ENCODE data around the gene MOB1B. TPM values are rescaled to one million over a fixed set of nuclear protein-coding genes. Genes with fewer than 3 reads are reported as not detected.
"Not testable (repeated sequence)": the region's sequence is repeated elsewhere in the genome, so short reads cannot be mapped to it uniquely, and the experiment has no call there.

MOB1B gene
- total RNA-seq, 1 experiment from 2014 or later, result 14.5 TPM

DNA sequence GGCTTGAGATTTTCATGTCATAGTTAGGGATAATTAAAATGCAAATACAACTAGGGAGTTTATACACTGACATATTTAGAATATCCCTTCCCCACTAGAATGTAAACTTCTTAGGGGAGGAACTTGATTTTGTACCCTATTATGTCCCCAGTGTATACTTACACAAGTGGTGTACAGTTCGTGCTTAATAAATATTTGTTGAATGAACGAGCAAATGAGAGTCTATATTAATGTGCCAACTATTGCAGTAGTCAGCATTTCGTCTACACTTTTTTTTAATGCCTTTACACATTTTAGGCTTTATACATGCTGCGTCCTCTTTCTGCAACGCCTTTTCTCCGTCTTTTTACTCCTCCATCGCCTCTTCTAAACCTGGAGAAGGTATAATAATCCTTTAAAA, 8.4 kb upstream of the MOB1B start:
- H3K79me2 ChIP-seq (ENCODE audit: low read depth), result no peaks in the 10 kb centered on the region
- BruUV-seq (replicated peaks), result no TSS peak
- CTCF ChIA-PET, result no interaction called here
- TF ChIP-seq EZH2 (IDR thresholded peaks at IDR 0.05; ENCODE audit: low read depth), result no peak
- TF ChIP-seq, protein P1, sequence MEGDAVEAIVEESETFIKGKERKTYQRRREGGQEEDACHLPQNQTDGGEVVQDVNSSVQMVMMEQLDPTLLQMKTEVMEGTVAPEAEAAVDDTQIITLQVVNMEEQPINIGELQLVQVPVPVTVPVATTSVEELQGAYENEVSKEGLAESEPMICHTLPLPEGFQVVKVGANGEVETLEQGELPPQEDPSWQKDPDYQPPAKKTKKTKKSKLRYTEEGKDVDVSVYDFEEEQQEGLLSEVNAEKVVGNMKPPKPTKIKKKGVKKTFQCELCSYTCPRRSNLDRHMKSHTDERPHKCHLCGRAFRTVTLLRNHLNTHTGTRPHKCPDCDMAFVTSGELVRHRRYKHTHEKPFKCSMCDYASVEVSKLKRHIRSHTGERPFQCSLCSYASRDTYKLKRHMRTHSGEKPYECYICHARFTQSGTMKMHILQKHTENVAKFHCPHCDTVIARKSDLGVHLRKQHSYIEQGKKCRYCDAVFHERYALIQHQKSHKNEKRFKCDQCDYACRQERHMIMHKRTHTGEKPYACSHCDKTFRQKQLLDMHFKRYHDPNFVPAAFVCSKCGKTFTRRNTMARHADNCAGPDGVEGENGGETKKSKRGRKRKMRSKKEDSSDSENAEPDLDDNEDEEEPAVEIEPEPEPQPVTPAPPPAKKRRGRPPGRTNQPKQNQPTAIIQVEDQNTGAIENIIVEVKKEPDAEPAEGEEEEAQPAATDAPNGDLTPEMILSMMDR (conservative IDR thresholded peaks at IDR 0.05), result no peak
- H3K4me3 ChIP-seq, result no peak overlapping the region
- H3K4me1 ChIP-seq (replicated peaks; ENCODE audit: insufficient read depth), result no peaks in the 10 kb centered on the region
- H3K9me2 ChIP-seq (ENCODE audit: insufficient read depth), result no peaks in the 10 kb centered on the region
- H2AFZ ChIP-seq, result no peak overlapping the region
- H3K27ac ChIP-seq, result no peak overlapping the region
- POLR2A ChIA-PET (ENCODE audit: unreplicated experiment), result no interaction called here
- H3K4me2 ChIP-seq, result no peak overlapping the region
- H4K20me1 ChIP-seq (ENCODE audit: insufficient read depth), result no peaks in the 10 kb centered on the region
- no peaks in the 10 kb centered on the region for H3K36me3 ChIP-seq (ENCODE audit: low read depth)
- DNase-seq, result no peak
- no peaks in the 10 kb centered on the region for H3K9me3 ChIP-seq (ENCODE audit: insufficient read depth, low read depth)
- no peaks in the 10 kb centered on the region for H3K27me3 ChIP-seq (ENCODE audit: insufficient read depth, low read depth)
- intact Hi-C loops (cut with micrococcal nuclease; ENCODE audit: unreplicated experiment), result no loop called here
- no peaks in the 10 kb centered on the region for H3F3A ChIP-seq (ENCODE audit: insufficient read depth, low read depth)

- DNase-seq, result no peak
- intact Hi-C loops (cut with micrococcal nuclease; ENCODE audit: unreplicated experiment), result no loop called here
- Histone ChIP-seq H3K9me3 (ENCODE audit: insufficient read depth, low read depth) (no peaks in the 10 kb centered on the region), H3K79me2 (ENCODE audit: low read depth) (no peaks in the 10 kb centered on the region), H3K4me2 (no peak overlapping the region), H3F3A (ENCODE audit: insufficient read depth, low read depth) (no peaks in the 10 kb centered on the region), H4K20me1 (ENCODE audit: insufficient read depth) (no peaks in the 10 kb centered on the region), H3K27me3 (ENCODE audit: insufficient read depth, low read depth) (no peaks in the 10 kb centered on the region), H3K9me2 (ENCODE audit: insufficient read depth) (no peaks in the 10 kb centered on the region), H2AFZ (no peak overlapping the region), H3K4me1 (replicated peaks; ENCODE audit: insufficient read depth) (no peaks in the 10 kb centered on the region), H3K36me3 (ENCODE audit: low read depth) (no peaks in the 10 kb centered on the region), H3K27ac (no peak overlapping the region), H3K4me3 (no peak overlapping the region)
- CTCF ChIA-PET, result no interaction called here
- no TSS peak for BruUV-seq (replicated peaks)
- POLR2A ChIA-PET (ENCODE audit: unreplicated experiment), result no interaction called here
- TF ChIP-seq, protein P1 (conservative IDR thresholded peaks at IDR 0.05), result no peak
- no peak for TF ChIP-seq EZH2 (IDR thresholded peaks at IDR 0.05; ENCODE audit: low read depth)
Observed at GRCh38 chr4:70895405-70895804, 6.8 kb upstream of the MOB1B start.

GRCh38 chr4:70895811-70896491, 6.2 kb upstream of the MOB1B start:
- Histone ChIP-seq H3K9me3 (ENCODE audit: insufficient read depth, low read depth) (no peaks in the 10 kb centered on the region), H3K4me1 (replicated peaks; ENCODE audit: insufficient read depth) (no peaks in the 10 kb centered on the region), H3F3A (ENCODE audit: insufficient read depth, low read depth) (no peaks in the 10 kb centered on the region), H3K36me3 (ENCODE audit: low read depth) (no peaks in the 10 kb centered on the region), H4K20me1 (ENCODE audit: insufficient read depth) (no peaks in the 10 kb centered on the region), H2AFZ (no peak overlapping the region), H3K4me2 (no peak overlapping the region), H3K9me2 (ENCODE audit: insufficient read depth) (no peaks in the 10 kb centered on the region), H3K27ac (no peak overlapping the region), H3K27me3 (ENCODE audit: insufficient read depth, low read depth) (no peaks in the 10 kb centered on the region), H3K79me2 (ENCODE audit: low read depth) (no peaks in the 10 kb centered on the region), H3K4me3 (no peak overlapping the region)
- BruUV-seq (replicated peaks), result no TSS peak
- DNase-seq, result no peak
- ChIA-PET CTCF (no interaction called here), POLR2A (ENCODE audit: unreplicated experiment) (no interaction called here)
- TF ChIP-seq EZH2 (IDR thresholded peaks at IDR 0.05; ENCODE audit: low read depth), result no peak
- TF ChIP-seq, protein P1 (conservative IDR thresholded peaks at IDR 0.05), result no peak
- intact Hi-C loops (cut with micrococcal nuclease; ENCODE audit: unreplicated experiment), result no loop called here

- H3F3A ChIP-seq (ENCODE audit: insufficient read depth, low read depth); intact Hi-C loops (cut with micrococcal nuclease; ENCODE audit: unreplicated experiment); DNase-seq; H3K4me2 ChIP-seq; H3K4me3 ChIP-seq; CTCF ChIA-PET; H3K36me3 ChIP-seq (ENCODE audit: low read depth); H2AFZ ChIP-seq; POLR2A ChIA-PET (ENCODE audit: unreplicated experiment); BruUV-seq (replicated peaks); H4K20me1 ChIP-seq (ENCODE audit: insufficient read depth); H3K9me3 ChIP-seq (ENCODE audit: insufficient read depth, low read depth); H3K27me3 ChIP-seq (ENCODE audit: insufficient read depth, low read depth); H3K4me1 ChIP-seq (replicated peaks; ENCODE audit: insufficient read depth); H3K27ac ChIP-seq; H3K79me2 ChIP-seq (ENCODE audit: low read depth); H3K9me2 ChIP-seq (ENCODE audit: insufficient read depth): not testable (repeated sequence)
Observed at GRCh38 chr4:70898581-70898980, 3.6 kb upstream of the MOB1B start.
